Stimulated activated CD4-positive, alpha-beta T cell treated with anti-CD3 and anti-CD28 coated beads, TNF-alpha, amount 100 ng/mL, for 1 hour (primary cell): ENCODE results near the gene NFRKB.

Experiments used
- DNase-seq, 3 donors: peaks; one replicate each; pipeline ENCODE4 v3.0.0-alpha.2; 2020; ENCODE audit warnings: low read depth in 3 of 3, low spot score in 1 of 3

NFRKB gene

GRCh38 chr11:129846508-129847335 lies 48.7 kb downstream of the NFRKB start:
- DNase-seq, result no peak
